Stimulated activated naive CD4-positive, alpha-beta T cell treated with Interleukin-2 at 50 U/mL for 16 hours (primary cell): Measurements from ENCODE around the gene MRPL46.

Experiments
- DNase-seq: peaks from one replicate; lab custom pipeline; 2025; lab: John Stamatoyannopoulos, UW

Gene MRPL46

GRCh38 chr15:88467073-88467934 is at the start of gene MRPL46, which contains the start of gene MRPS11:
TSS of gene MRPL46 (minus strand) at chr15:88467388. CDS start at chr15:88467377, 11 bp downstream.
TSS of gene MRPS11 (plus strand) at chr15:88467708. CDS start at chr15:88467718, 10 bp downstream.
- DNase-seq = peak; percentile 88

- no peak for DNase-seq
Observed at GRCh38 chr15:88513195-88513594, 46.0 kb upstream of the MRPL46 start.

DNA sequence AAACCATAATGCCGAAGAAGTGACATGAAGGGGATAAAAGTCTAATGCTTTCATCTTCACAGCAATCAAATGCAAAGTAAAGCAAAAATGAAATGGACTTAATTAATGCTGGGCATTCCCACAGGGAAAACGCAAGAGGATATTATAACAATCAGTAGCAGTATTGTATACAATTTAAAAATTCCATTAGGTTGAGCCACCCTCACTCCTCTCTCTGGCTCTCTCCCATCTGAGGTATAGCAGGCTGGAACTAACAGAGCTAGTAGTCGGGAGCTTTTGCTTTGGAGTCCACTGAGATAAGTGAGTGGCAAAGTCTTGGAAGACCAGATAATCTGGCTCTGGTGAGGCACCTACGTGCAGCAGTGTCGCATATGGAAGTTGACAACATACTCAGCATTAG is 45.4 kb upstream of the MRPL46 start:
- no peak for DNase-seq

GRCh38 chr15:88512078-88512477 is 44.9 kb upstream of the MRPL46 start:
- DNase-seq = no peak

DNA sequence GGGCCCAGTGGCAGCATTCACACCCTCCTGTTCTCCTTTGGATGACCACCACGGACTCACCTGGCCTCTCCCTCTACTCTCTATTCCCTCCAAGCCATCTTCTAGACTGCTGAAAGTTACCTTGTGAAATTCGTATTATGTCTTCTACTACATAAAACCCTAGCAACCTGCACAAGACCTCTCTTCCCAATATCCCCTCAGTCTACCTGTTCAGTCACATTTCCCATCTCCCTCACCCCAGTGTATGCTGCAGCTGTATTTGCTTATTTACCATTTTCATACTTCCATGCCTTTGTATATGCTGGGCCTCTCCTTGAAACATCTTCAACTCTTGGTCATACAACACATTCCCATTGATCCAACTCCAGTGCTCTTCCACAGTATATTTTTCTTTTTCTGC is 44.0 kb upstream of the MRPL46 start:
- DNase-seq = no peak

GRCh38 chr15:88509964-88510363 is 42.8 kb upstream of the MRPL46 start:
- DNase-seq = no peak

DNA sequence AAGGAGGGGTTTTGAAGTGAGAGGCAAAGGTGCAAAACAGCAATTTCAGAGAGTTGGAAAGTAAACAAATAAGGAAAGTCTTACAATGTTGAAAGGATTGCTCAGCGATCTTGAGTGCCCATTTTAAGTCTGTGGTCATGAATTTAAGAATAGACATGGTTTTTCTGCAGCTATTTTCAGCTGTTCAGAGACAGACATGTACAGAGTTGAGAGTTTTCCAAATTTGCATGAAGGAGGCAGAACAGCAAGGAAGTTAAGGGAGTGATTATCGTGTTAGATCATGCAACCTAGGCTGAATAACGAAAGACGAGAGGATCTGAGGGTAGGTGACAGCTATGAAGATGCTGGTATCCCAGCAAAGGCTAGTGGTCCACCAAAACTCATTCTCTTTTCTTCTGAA is 42.1 kb upstream of the MRPL46 start:
- DNase-seq = no peak

GRCh38 chr15:88506628-88507027 is 39.4 kb upstream of the MRPL46 start:
- DNase-seq = no peak

GRCh38 chr15:88505721-88506120 is 38.5 kb upstream of the MRPL46 start:
- DNase-seq = no peak

DNA sequence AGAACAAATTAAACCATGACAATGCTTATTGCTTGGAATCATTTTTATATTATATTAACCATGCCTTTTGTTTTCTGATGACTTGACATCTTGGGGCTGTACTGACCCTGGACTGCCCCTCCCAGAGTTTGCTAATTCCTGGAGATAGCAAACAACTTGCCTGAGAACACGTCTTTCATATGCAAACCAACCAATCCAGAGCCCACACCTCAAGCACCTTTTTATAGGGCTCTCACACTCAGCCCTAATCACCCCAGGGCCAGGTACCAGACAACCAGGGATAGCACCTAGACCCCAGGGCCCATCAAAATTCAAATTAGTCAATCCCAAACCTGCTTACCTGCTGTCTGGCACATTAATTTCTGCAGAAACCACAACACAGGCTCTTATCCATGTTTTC is 37.3 kb upstream of the MRPL46 start:
- DNase-seq = no peak

DNA sequence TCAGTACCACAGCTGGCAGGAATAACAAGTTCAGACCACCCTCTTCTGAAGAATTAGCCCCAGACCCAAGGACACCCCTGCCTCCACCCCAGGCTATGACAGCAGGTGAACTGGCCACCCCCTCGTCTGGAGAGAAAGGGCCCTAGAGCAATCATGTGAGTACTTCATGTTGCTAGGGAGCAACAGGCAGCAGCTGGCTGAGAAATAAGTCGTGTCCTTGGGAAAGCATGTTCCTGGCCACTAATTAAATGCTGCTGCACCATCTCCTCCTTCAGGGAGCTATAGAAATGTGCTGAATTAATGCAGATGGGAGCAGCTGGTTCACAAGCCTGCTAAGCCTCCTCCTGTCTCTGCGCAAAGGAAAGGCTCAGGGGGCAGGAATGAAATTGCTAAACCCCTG is 31.8 kb upstream of the MRPL46 start:
- DNase-seq = no peak

DNA sequence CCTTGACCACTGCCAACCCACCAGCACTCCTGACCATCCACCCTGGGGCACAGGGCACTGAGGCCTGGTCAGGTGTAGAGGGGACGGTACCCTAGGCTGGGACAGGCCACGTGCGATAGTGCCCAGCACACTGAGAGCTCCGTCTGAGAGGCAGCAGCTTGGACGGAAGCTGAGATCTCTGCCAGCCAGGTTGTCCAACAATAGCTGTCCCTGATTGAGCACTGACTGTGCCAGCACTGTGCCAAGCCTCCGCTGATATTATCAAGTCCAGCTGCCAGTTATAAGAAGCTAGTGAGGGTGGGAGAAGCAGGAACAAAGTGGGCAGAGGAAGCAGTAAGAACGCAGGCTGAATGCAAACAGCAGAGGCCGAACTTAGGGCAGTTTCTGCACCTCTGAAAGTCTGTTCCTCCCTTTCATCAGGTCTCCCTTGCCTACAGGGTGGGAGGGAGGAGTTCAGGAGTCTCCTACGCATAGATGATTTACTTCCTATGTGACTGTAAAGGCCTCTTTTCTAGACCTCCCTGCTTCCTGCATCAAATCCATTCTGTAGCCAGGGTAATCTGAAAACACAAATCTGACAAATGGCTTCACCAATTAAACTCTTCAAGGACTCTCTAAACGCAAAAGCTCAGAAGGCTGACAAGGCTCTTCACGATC is 30.0 kb upstream of the MRPL46 start:
- DNase-seq = no peak

GRCh38 chr15:88493844-88494243 is 26.7 kb upstream of the MRPL46 start:
- DNase-seq = no peak

DNA sequence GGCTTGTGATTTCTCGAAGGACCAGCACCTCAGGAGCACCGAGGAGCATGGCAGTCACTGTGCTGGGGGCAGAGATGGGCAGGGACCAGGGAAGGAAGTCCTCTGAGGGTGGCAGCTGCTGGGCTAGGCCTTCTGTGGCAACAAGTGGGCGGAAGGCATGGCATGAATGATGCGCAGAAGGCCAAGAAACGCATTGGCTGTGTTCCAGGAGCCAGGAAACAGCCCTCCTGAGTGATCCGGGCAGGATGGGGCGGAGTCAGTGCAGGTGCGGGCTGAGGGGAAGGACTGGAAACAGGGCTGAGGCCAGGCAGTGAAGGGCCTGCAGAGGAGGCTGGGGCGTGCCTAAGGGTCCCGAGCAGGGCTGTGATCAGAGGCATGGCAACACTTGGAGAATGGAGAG is 24.0 kb upstream of the MRPL46 start:
- DNase-seq = no peak

DNA sequence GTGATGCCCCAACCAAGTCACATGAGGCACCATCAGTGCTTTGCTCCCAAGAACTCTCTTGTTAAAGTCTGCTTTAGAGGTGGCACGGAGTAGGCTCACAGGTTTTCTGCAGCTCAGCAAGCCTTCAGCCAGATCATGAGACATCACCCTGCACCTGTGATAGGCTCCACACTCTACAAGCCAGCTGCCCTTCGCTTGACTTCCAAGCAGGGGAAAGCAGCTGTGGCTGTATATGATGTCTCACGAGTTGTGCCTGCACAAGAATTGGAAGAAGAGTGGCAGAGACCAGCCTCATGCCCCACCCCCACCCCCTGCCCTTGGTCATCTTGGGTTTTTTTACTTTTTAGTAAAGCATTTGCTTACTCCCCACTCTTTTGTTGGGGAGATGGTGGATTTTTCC is 22.8 kb upstream of the MRPL46 start:
- DNase-seq = no peak

GRCh38 chr15:88489321-88489720 is 22.1 kb upstream of the MRPL46 start:
- no peak for DNase-seq

DNA sequence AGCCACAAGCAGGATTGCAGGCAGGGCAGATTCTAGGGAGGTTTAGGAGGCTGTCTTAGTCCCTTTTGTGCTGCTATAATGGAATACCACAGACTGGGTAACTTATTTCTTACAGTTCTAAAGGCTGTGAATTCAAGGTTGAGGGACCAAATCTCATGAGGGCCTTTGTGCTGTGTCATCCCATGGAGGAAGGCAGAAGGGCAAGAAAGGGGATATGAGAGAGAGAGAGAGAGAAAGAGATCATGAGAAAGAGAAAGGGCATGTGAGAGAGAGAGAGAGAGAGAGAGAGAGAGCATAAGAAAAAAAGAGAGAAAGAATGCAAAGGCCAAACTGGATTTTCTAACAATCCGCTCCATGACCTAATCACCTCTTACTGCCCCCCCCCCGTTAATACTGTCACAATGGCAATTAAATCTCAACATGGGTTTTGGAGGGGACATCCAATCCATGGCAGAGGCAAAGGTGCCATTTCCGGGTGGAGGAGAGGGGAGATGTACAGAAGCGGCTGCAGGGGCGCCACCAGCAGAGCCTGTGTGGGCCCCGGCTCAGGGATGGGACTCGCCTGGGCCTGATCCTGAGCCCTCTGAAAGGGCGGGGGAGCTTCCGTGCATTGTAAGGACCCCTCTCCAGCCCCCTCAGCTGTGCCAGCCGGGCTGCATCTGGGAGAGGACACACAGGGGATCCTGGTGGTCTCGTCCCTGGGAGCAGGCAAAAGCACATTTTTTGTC is 20.8 kb upstream of the MRPL46 start:
- no peak for DNase-seq

DNA sequence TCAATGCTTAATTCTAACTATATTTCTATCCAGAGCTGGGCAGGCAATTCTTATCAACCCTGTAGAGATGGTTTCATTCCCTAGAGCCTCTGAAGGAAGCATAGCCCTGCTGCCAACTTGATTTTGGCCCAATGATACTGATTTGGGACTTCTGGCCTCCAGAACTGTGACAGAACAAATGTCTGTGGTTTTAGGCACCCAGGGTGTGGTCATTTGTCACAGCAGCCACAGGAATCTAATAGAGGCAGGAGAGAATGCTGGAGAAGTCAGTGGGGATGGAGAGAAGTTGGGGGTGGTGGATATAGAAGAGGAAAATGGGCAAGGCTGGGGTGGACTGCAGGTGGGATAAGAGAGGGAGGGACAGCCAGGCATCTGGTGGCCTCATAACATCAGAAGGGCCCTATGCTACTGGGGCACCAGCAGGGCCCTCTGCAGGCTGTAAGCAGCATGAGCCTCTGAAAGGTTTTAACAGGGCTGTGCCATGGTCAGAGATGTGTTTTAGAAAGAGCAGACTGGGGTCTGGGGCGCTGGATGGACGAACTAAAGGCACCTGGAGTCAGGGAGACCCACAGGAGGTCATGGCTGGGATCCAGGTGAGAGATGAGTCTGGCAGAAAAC is 20.1 kb upstream of the MRPL46 start:
- DNase-seq = no peak

DNA sequence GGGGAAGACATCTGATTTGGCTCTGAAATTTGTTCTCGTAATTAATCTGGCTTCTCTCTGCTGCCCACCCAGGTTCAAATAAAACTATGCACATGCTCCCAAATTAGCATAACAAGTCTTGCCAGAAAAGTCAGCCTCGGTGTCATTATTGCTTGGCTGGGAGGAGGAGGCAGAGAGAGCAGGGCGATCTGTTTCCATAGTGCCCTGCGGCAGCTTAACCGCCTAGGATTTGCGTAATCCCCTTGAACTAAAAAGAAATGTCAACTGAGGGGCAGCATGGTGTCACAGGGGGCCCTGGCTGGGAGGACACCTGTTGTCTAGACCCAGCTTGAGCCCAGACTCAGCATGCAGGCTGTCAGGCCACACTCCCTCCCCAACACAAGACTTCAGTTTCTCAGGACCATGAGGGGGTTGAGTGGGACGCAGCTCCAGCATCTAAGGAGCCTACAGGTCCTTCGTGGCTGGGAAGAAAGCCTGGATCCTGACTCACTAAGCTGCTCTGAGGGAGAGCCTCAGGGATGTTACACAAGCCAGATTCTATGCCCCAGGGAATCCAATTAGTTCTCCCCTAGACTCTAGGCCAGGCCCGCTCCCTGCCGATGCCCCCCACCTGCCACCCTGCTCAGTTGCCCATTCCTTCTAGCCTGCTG is 17.6 kb upstream of the MRPL46 start:
- DNase-seq = no peak

GRCh38 chr15:88482263-88482662 is 15.1 kb upstream of the MRPL46 start:
- no peak for DNase-seq

- DNase-seq = no peak
Observed at GRCh38 chr15:88480981-88481380, 13.8 kb upstream of the MRPL46 start.

DNA sequence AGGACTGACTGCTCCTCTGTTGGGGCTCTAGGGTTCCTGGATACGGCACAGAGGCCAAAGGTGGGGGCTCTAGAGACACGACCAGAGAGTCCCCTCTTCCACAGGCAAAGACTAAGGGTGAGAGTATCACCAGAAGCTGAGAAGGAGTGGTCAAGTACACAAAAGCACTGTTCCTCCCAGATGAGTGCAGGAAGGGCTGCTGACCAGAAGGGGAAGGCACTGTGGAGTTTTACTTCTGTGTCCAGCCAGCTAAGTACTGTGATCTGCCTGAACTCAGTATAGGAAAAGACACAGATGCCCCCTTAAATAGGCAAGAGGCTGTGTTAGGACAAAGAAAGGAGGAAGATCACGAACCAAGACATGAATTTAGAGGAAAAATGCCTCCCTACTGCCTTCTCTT is 12.0 kb upstream of the MRPL46 start:
- DNase-seq = no peak
